Measurements from ENCODE around the gene AFAP1.

AFAP1 gene

DNA sequence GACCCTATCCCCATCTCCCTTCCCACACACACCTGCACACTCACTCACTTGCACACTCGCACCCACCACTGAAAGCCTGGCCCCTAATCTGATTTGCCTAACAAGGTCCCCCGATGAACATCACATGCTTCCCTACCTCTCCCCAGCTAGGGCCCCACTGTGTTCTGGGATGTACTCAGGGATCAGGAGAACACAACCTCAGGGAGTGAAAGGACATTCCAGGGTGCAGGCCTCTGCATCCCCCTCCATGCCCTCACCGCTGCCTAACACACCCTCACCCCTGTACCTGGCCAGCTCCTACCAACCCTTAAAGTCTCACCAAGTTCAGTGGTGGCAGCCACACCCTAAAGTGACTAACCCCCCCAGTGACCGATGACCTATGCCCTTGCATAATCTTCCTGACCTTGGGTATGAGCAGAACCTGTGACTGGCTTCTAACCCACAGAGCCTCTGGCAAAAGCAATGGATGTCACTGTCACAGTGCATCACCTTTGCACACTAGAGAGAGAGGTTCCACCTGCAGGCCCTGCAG lies 2.4 kb upstream of the AFAP1 start:
- in situ Hi-C loops (cut with MboI; ENCODE audit: low sequenced_read_pairs, unreplicated experiment) = no loop called here
- DNase-seq (ENCODE audit: low spot score) = no peak
- TF ChIP-seq, protein P1, sequence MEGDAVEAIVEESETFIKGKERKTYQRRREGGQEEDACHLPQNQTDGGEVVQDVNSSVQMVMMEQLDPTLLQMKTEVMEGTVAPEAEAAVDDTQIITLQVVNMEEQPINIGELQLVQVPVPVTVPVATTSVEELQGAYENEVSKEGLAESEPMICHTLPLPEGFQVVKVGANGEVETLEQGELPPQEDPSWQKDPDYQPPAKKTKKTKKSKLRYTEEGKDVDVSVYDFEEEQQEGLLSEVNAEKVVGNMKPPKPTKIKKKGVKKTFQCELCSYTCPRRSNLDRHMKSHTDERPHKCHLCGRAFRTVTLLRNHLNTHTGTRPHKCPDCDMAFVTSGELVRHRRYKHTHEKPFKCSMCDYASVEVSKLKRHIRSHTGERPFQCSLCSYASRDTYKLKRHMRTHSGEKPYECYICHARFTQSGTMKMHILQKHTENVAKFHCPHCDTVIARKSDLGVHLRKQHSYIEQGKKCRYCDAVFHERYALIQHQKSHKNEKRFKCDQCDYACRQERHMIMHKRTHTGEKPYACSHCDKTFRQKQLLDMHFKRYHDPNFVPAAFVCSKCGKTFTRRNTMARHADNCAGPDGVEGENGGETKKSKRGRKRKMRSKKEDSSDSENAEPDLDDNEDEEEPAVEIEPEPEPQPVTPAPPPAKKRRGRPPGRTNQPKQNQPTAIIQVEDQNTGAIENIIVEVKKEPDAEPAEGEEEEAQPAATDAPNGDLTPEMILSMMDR (IDR thresholded peaks at IDR 0.05; ENCODE audit: borderline replicate concordance, control extremely low read depth, extremely low read depth, insufficient read depth, missing control alignments) = no peak

DNA sequence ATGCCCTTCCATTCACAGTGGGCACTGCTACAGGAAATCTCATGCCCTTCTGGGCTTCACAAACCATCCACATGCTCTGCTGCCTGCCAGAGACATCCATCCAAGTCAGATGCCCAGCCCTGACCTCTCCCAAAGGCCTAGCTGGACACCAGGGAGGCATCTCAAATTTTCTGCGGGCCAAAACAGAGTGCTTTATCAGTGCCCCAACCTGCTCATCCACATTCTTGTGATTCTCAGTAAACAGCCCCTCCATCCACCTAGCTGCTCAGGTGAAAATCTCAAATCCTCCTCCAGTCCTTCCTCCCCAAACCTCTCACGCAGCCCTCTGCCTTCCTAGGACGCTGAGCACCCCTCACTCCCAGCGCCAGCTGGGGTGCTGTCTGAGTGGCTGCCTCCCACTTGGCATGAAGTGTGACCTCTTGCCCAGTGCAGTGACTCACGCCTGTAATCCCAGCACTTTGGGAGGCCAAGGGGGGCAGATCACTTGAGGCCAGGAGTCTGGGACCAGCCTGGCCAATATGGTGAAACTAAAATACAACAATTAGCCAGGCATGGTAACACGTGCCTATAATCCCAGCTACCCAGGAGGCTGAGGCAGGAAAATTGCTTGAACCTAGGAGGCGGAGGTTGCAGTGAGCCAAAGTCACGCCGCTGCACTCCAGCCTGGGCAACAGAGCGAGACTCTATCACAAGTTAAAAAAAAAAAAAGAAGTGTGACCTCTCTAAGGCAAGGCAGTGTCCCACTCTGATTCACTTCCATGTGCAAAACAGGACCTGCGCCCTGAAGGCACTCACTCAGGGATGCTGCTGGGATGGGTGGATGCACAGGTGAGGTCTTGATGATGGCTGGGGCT lies 1.7 kb upstream of the AFAP1 start:
- DNase-seq (ENCODE audit: low spot score) = no peak
- in situ Hi-C loops (cut with MboI; ENCODE audit: low sequenced_read_pairs, unreplicated experiment) = no loop called here
- TF ChIP-seq, protein P1 (IDR thresholded peaks at IDR 0.05; ENCODE audit: borderline replicate concordance, control extremely low read depth, extremely low read depth, insufficient read depth, missing control alignments) = no peak

DNA sequence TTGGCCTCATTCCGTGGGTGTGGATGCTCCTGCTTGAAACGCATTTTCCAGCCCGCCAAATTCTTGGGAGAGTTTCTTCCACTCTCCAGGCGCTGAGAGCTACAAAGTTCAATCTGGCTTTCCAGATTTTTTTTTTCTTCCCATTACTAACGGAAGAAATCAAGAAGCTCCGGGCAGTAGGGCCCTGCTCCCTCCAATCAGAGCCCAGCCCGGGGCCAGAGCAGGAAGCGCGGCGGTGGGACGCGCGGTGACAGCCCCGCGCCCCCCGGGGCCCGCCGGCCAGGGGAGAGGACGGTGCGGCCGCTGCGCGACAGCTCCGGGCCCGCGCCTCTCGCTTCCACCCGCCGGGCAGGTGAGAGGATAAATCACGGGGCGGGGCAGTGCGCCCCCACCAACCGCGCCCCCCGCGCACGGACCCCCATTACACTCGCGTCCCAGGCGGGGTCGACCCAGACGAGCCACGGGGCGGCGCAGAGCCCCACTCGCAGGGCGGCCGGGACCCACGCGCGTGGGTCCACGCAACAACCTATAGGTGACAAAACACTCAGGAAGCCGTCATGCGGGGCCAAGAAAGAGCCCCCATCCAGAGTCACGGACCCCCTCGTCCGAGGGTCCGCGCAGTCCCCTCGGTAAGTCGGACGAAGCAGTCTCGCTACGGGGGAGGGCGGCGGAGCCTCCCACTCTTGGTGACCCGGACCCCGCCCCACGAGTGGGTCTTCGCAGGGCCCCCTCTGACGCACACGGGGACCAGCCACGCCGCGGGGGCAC lies 868 bp downstream of the AFAP1 start:
- no peak for DNase-seq (ENCODE audit: low spot score)
- in situ Hi-C loops (cut with MboI; ENCODE audit: low sequenced_read_pairs, unreplicated experiment) = no loop called here

DNA sequence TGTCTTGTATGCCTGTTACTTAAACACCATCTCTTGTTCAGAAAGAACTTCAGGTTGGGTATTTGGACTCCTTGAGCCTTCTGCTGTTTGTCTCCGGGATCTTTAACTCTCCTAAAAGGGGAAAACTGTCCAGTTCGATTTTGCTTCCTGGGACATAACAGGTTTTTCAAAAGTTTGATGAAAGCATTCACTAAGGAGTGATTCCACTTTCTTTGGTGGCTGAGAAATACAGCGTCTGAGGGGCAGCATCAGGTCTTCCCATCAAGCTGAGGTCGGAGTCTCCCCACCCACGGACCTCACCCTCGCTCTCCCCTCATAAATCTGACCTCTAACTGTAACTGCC lies 1.4 kb downstream of the AFAP1 start:
- no peak for DNase-seq (ENCODE audit: low spot score)
- in situ Hi-C loops (cut with MboI; ENCODE audit: low sequenced_read_pairs, unreplicated experiment) = no loop called here
- TF ChIP-seq, protein P1 (IDR thresholded peaks at IDR 0.05; ENCODE audit: borderline replicate concordance, control extremely low read depth, extremely low read depth, insufficient read depth, missing control alignments) = no peak

More for the DNA sequence above, 868 bp downstream of the AFAP1 start:
- TF ChIP-seq, protein P1 (IDR thresholded peaks at IDR 0.05; ENCODE audit: borderline replicate concordance, control extremely low read depth, extremely low read depth, insufficient read depth, missing control alignments) = no peak

DNA sequence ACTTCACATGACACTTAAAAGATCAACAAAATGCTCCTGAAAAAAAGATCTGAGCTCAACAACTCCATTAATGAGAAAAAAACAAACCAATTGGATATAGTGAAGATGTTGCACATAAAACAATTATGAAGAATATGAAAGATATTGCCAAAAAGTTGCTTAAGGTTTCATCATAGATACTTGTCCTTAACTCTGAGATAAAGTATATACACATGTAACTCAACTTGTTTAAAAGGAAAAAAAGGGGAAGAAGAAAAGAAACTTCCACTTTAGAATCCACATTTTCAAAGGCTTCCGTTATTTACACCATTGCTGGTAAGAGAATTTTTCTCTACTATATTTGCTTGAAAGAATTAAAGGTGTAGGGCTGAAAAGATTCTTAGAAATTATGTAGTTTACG lies 2.7 kb downstream of the AFAP1 start:
- in situ Hi-C loops (cut with MboI; ENCODE audit: low sequenced_read_pairs, unreplicated experiment) = no loop called here
- DNase-seq (ENCODE audit: low spot score) = no peak
- TF ChIP-seq, protein P1 (IDR thresholded peaks at IDR 0.05; ENCODE audit: borderline replicate concordance, control extremely low read depth, extremely low read depth, insufficient read depth, missing control alignments) = no peak

DNA sequence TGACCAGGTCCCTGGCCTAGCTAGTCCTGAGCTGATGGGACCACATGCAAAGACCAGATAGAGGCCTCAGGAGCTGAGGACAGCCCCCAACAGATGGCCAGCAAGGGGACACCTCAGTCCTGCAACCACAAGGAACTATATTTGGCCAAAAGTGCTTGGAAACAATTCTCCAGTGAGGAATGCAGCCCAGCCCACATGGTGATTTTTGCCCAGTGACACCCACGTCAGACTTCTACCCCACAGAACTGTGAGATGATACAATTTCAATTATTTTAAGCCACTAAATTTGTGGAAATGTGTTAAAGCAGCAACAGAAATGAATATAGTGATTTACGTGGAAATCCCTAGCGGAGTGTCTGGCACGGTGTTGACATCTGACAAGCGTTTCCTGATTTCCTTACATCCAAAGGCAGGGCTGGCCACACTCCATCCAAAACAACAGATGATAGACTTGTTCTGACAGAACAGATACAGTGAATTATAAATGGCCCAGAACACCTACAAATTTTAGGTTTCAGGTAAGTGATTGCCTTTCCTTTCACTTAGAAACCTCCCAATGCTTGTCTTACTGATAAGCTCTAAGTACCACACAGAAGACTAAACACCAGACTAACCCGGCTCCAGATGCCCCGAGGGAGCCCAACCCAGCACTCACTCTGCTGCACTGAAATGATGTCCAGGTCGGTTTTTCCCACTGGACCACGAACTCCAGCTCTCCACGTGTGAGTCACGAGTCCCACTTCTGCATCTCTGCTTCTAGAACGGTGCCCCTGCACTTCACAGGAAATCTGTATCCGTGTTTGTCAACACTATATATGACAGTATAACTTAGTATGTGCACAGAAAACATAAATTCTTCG lies 5.8 kb downstream of the AFAP1 start:
- in situ Hi-C loops (cut with MboI; ENCODE audit: low sequenced_read_pairs, unreplicated experiment) = no loop called here
- no peak for DNase-seq (ENCODE audit: low spot score)
- TF ChIP-seq, protein P1 (IDR thresholded peaks at IDR 0.05; ENCODE audit: borderline replicate concordance, control extremely low read depth, extremely low read depth, insufficient read depth, missing control alignments) = no peak
